ENCODE results near the gene NMBR.

NMBR gene

DNA sequence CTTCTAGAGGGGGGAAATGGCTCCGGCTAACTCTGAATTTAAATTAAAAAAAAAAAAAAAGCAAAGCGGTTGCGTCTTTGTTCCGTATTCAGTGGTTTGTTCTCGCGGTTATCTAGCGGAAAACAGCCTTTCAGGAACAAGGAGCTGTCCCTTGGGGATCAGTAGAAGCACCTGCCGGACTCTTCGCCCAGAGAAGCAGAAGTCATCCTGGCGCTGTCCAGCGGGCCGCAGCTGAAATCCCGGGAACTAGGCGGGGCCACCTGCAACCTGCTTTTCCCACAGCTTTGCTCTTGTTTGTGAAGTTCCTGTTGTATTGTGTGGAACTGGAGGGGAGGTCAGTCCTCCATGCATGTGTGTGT, 58.1 kb downstream of the NMBR start:
- no peaks in the 10 kb centered on the region for H3K4me1 ChIP-seq
- no peak overlapping the region for H3K4me3 ChIP-seq (ENCODE audit: low read depth, low read length)
- H3K27me3 ChIP-seq = no peaks in the 10 kb centered on the region
- H3K9me3 ChIP-seq = no peaks in the 10 kb centered on the region
- H3K36me3 ChIP-seq = no peaks in the 10 kb centered on the region
- TF ChIP-seq, protein P1, sequence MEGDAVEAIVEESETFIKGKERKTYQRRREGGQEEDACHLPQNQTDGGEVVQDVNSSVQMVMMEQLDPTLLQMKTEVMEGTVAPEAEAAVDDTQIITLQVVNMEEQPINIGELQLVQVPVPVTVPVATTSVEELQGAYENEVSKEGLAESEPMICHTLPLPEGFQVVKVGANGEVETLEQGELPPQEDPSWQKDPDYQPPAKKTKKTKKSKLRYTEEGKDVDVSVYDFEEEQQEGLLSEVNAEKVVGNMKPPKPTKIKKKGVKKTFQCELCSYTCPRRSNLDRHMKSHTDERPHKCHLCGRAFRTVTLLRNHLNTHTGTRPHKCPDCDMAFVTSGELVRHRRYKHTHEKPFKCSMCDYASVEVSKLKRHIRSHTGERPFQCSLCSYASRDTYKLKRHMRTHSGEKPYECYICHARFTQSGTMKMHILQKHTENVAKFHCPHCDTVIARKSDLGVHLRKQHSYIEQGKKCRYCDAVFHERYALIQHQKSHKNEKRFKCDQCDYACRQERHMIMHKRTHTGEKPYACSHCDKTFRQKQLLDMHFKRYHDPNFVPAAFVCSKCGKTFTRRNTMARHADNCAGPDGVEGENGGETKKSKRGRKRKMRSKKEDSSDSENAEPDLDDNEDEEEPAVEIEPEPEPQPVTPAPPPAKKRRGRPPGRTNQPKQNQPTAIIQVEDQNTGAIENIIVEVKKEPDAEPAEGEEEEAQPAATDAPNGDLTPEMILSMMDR (IDR thresholded peaks at IDR 0.05; ENCODE audit: low read depth, low read length) = no peak
- no peak for DNase-seq

DNA sequence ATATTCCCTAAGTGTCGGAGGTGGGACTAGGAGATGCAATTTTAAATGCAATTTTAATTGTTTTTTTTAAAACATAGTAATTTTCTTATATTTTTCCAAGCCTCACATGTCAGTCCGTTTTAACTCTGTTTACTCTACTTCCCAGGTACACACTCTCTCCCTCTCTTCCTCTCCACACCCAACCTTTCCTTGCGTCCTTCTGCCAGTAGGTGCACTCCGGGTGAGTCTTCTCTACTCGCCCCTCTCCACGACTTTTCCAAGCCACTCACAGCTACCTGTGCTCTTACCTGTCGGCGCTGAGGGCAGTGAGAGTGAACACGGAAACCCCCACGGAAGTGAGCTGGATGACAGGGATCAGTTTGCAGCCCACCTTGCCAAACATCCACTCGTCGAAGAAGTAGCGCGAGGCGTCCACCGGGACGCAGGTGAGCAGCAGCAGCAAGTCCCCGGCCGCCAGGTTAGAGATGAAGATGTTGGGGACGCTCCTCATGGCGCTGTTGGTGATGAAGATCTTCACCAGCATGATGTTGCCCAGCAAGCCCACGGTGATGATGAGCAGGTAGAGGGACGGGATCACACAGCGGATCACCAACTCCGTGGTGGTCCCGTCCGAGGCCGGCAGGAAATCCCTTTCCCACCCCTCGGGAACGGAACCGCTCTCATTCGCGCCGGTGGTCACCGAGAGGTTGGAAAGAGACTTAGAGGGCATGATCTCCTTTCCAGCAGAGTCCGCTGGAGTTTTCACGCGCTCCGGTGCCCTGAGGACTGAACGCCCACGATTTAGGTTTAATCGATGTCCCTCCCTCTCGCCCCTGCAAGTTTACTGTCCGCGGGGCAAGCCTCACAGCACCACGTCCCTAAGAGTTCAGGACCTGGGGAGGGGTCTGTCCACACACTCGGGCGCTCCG, 58.7 kb downstream of the NMBR start:
- Histone ChIP-seq H3K4me1 (no peaks in the 10 kb centered on the region), H3K27me3 (no peaks in the 10 kb centered on the region), H3K36me3 (no peaks in the 10 kb centered on the region), H3K9me3 (no peaks in the 10 kb centered on the region), H3K4me3 (ENCODE audit: low read depth, low read length) (no peak overlapping the region)
- TF ChIP-seq, protein P1 (IDR thresholded peaks at IDR 0.05; ENCODE audit: low read depth, low read length) = no peak
- no peak for DNase-seq

DNA sequence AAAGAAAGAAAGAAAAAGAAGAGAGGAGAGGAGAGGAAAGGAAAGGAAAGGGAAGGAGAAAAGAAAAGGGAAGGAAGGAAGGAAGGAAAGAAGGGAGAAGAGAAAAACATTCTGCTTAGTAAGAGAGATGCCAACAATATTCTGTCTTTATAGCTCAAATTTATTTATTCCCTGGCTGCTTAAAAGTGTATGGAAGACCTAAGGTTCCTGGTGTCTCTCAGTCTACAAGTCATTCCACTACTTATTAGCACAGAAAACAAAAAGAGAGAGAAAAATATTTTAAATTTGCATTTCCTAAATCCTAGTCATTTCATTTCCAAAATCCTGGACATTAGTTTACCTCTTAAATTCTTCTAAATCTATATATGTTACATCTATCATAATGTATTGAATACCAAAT, 67.8 kb downstream of the NMBR start:
- TF ChIP-seq, protein P1 (IDR thresholded peaks at IDR 0.05; ENCODE audit: low read depth, low read length) = no peak
- no peaks in the 10 kb centered on the region for H3K9me3 ChIP-seq
- H3K4me3 ChIP-seq (ENCODE audit: low read depth, low read length) = no peak overlapping the region
- H3K4me1 ChIP-seq = no peaks in the 10 kb centered on the region
- no peak for DNase-seq
- no peaks in the 10 kb centered on the region for H3K27me3 ChIP-seq
- H3K36me3 ChIP-seq = no peaks in the 10 kb centered on the region

DNA sequence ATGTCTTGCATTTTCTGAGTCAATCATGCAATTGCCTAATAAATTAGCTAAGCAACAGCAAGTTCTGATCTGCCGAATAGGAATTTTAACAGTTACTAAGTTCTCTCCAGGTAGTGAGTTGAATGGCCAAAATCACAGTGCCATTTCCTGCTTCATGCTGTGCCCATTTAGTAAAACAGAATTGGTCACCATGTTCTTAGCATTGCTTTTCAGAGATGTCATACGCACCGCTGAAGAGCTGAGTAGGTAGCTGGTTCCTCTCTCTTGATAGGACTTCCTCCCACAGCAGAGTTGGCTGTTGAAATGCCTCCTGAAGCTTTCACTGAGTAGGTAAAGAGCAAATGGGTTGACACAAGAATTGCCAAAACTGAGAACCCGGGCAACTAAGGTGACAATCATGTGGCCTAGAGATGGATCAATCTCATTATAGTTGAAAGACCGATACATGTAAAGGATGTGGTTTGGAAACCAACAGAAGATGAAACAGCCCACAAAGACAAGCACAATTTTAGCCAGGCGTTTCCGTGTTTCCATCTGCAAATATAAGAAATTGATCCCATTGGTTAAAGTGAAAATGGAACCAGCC, 71.3 kb downstream of the NMBR start:
- H3K4me1 ChIP-seq = no peaks in the 10 kb centered on the region
- DNase-seq = no peak

DNA sequence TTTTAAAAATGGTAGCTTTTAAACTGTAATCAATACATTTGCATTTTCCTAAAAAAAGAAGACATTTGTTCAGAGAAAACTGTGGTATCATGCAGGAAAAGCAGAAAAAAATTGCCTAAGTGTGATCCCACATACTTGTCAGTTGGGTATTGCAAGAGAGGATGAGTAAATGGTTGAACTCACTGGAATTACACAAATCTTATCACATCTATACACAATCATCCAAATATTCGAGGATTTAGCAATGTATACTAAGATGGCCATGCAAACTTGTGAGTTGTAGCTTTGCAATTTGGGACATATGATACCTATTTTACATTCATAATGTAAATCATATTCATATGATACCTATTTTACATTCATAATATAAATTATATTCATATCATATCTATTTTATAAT, 72.4 kb downstream of the NMBR start:
- DNase-seq = no peak
- Histone ChIP-seq H3K36me3 (no peaks in the 10 kb centered on the region), H3K4me3 (ENCODE audit: low read depth, low read length) (no peak overlapping the region), H3K4me1 (no peaks in the 10 kb centered on the region), H3K27me3 (no peaks in the 10 kb centered on the region), H3K9me3 (no peaks in the 10 kb centered on the region; the same call in 1 of the 2 replicates)
- TF ChIP-seq, protein P1 (IDR thresholded peaks at IDR 0.05; ENCODE audit: low read depth, low read length) = no peak

More for the DNA sequence above, 71.3 kb downstream of the NMBR start:
- TF ChIP-seq, protein P1 (IDR thresholded peaks at IDR 0.05; ENCODE audit: low read depth, low read length) = no peak
- H3K4me3 ChIP-seq (ENCODE audit: low read depth, low read length) = no peak overlapping the region
- H3K9me3 ChIP-seq = no peaks in the 10 kb centered on the region; the same call in 1 of the 2 replicates
- H3K36me3 ChIP-seq = no peaks in the 10 kb centered on the region
- H3K27me3 ChIP-seq = no peaks in the 10 kb centered on the region

DNA sequence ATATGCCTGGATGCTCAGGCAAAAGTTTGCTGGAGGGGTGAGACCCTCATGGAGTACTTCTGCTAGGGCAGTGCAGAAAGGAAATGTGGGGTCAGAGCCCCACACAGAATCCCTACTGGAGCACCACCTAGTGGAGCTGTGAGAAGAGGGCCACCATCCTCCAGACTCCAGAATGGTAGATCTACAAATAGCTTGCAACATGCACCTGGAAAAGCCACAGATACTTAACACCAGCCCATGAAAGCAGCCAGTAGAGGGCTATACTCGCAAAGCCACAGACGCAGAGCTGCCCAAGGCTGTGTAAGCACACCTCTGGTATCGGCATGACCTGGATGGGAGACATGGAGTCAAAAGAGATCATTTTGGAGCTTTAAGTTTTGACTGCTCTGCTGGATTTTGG, 74.9 kb downstream of the NMBR start:
- TF ChIP-seq, protein P1 (IDR thresholded peaks at IDR 0.05; ENCODE audit: low read depth, low read length) = no peak
- DNase-seq = no peak

More for the DNA sequence above, 74.9 kb downstream of the NMBR start:
- no peaks in the 10 kb centered on the region for H3K36me3 ChIP-seq
- H3K27me3 ChIP-seq = no peaks in the 10 kb centered on the region
- no peaks in the 10 kb centered on the region for H3K4me1 ChIP-seq
- no peaks in the 10 kb centered on the region; the same call in 1 of the 2 replicates for H3K9me3 ChIP-seq
- H3K4me3 ChIP-seq (ENCODE audit: low read depth, low read length) = no peak overlapping the region

Data from BE2C (cell line).